Stimulated activated CD8-positive, alpha-beta memory T cell treated with anti-CD3 and anti-CD28 coated beads, Interleukin-4, amount 100 ng/mL, for 48 hours (primary cell): ENCODE data around the gene AMPH.
"Not testable (repeated sequence)": the region's sequence is repeated elsewhere in the genome, so short reads cannot be mapped to it uniquely, and the experiment has no call there.

Source experiments
- DNase-seq: peaks from one replicate; pipeline ENCODE4 v3.0.0-alpha.2; 2020

The AMPH gene

DNA sequence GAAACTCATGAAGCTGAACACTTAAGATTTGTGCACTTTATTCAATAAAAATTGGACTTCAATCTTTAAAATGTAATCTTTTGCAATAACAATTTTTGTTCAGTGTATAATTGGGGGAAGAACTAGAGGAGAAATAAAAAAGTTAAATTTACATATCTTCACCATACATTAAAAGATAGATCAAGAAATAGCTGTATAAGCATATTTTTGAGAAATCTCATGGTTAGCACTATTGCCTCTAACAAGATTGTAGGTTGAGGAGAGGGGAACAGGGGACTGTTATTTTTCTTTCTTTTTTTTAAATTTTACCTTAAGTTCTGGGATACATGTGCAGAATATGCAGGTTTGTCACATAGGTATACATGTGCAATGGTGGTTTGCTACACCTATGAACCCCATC is 5.3 kb downstream of the AMPH start:
- DNase-seq, result no peak

DNA sequence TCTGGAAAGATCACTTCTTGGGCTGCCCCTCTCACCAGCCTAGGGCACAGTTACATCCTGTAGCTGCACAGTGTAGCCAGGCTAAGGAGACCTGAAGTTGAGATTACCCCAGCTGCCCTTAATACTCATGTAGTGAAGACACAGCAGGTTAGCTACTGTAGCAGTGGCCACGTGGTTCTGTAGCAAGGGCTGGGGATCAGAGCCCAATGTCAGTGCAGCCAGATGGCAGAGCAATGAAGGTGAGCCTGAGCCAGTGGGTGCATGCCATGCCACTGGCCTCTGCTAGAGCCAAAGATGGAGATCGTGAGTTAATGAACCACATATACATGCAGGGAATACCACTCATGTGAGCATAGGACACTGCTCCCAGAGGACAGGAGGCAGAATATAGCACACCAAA is 15.5 kb downstream of the AMPH start:
- no peak for DNase-seq

DNA sequence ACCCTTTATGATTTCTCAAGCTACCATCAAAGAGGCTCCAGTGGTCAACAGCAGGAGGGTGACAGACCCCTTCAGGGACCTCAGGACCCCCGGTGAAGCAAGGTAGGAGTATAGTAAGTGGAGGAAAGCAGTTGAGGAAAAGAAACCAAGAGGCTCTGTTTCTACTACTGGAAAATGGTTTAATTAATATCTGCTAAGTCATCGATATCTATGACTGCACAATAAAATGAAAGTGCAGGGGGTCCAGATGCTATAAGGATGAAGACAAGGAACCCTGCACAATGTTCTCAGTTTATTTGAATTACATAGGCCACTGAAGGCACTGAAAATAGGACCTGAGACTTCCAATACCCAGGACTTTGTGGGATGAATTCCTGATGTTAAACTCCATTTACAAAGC is 23.7 kb downstream of the AMPH start:
- no peak for DNase-seq

DNA sequence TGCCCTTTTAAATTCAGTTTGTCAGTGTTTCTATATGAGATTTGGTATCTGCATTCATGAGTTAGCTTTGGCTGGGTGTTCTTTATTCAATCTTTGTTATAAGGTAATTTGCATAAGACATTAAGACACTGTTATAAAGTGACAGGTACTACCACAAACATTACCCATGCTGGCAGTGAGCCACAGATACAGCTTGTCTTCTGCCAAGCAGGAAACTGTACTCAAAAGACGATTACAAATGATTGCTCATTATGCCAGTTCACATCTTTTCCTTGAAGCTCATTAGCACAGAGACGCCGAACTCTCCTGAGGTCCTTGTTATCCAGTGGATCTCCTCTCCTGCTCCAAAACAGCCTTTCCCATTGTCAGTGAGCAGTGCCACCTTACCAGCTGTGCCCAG is 30.4 kb downstream of the AMPH start:
- DNase-seq, result no peak

DNA sequence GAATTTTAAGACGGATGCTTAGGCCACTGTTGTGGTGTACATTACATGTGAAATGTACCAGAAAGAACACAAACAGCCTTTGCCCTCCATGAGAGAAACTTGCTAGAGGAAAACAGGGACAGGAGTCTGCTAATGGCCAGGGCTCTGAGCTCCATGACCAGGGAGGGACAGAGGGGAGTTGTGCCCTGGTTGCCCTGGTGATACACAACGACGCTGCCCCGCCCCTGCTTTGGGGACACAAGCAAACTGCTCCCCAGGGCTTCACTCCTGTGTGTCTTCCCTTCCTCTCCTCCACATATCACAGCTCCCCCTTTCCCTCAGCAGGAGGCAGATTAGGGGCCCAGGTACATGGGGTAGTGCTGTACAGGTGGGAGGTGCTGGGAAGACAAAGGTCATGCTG is 36.2 kb downstream of the AMPH start:
- no peak for DNase-seq

DNA sequence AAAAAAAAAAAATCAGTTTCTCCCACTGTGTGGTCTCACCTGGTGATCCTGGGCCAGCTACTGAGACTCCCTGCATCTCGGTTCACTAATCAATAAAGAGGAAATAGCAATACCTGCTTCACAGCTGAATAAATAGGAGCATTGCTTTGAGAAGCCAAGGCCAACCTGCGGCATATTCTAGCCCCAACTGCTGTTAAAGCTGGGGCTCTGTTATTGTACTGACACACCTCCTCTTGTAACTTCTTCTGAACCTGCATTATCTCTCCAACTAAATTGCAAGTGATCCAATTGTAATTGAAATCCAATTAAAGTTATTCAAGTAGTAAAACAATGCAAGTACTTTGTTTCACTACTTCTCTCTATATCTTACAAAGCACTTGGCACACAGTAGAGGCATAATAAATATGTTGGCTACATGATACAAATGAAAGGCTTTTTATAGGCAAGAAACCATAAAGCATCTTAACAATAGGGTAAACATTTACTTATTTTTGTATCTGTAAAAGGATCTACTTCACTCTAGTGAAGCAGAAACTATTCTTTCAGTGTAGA is 38.4 kb downstream of the AMPH start:
- DNase-seq, result no peak

DNA sequence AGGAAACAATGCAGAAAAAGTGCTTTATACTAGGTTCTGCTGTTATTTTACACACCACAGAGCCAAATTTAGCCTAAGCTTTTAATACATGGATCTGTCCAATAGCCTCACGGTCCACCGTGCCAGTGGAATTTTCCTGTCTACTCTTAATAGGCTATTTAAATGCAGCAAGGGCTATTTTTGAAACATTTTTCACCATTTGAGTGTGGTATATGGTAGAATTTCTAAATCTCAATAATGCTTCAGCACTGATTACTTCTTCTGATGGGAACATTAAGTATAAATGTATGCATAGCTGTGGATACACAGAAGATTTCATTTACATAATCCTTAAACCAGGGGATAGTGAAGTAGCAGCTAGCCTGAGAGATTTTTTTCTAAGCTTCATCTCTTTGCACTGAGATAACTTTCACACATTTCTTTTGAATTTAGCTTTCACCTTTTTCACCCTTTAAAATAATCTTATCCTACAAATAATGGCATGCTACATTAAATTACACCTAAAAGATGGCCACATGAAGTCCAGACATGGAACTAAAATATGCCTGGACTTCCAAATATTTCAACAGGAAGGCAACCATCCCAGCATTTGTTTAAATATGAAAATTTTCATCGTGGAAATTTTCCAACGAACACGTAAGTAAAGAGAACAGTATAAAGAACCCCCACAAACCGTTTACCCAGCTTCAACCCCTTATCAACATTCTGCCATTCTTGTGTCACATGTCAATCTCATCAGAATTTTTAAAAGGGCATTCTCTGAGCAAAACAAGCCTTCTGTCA is 45.4 kb downstream of the AMPH start:
- no peak for DNase-seq

DNA sequence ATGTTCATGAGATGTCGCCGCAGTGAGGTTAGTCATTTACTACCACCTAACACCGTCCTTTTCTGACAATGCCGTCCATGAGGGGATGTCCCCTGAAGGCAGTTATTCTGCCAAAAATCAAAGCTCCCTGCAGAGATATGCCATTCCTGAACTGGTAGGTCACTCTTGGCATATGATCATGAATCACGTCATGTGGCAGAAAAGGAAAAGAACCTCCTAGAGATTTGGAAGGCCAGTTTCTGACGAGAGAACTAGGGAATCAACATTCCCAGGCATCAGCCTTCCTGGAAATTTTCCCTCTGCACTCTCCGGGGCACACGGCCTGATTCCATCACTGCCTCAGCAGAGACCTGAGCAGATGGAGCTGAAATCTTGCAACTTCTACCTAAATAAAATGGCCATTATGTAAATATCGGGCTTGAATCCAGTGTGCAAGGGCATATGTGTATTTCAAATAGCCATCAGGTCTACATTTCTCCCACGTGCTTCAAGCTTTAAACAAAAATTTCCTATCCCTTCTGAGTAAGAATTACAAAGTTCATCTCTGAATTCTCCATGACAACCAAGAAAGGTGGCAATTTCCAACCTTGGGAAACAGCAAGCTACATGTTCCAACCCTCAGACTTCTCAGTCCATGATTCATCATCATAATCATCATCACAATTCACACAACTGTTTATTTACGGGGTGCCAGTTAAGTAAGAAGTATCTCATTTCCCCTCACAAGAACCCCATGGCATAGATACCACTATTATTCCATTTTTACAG is 46.5 kb downstream of the AMPH start:
- DNase-seq, result no peak

DNA sequence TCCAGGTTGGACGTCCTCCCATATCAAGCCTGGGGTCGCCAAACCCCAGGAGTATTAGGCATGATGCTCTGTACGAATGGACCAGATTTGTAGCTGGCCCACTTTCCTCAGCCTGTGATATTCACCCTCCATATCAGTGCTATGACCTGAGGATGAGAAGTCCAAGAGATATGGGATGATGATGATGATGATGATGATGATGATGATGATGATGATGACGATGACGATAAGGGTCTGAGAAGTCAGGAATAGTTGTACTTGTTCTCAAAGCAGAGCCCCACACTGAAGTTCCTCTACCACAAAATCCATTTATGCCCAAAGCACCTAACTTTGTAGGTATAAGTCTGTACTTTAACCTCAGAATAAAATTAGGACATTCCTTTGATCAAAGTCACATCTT is 50.7 kb downstream of the AMPH start:
- DNase-seq, result no peak

DNA sequence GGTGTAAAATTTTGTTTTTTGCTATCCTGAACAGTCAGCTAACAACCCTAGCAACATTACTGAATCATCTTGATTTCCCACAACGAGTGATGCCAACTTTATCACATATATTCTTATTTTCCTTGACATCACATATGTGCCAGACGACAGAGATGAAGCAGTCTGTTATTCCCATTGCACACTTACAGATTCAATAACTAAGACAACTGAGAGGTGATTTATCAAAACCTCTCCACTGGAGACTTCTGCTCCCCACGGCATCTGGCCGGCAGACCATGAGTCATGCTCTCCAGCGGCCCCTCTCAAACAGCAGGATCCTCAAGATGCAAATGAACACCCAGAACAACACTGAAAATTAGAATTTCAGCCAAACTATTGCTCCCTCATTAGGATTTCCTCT is 57.1 kb downstream of the AMPH start:
- no peak for DNase-seq

DNA sequence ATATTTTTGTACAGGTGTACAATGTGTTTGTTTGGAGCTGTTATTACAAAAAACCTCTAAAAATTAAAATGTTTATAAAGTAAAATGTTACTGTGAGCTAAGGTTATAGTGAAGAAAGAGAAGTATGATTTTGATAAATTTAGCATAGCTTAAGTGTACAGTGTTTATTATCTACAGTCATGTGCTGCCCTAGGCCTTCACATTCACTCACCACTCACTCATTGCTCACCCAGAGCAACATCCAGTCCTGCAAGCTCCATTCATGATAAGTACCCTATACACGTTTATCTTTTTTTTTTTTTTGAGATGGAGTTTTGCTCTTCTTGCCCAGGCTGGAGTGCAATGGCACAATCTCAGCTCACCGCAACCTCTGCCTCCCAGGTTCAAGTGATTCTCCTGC is 59.6 kb downstream of the AMPH start:
- DNase-seq, result not testable (repeated sequence)

DNA sequence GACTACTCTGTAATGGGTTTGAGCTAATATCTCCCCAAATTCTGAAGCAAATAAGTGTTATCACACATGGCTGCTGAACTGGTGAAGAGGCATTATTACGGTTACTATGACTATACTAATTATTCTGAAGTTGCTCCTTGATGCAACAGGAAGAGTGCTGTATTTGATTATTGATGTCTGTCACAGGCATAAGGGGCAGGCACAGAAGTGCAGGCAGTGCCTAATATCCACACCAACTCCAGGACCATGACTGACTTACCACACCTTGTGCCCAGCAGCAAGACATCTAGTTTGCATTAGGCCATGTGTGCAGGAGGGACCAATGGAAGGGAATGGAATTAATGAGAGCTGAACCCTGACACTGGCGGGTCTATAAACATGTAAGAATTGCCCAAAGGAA is 62.7 kb downstream of the AMPH start:
- DNase-seq, result no peak

DNA sequence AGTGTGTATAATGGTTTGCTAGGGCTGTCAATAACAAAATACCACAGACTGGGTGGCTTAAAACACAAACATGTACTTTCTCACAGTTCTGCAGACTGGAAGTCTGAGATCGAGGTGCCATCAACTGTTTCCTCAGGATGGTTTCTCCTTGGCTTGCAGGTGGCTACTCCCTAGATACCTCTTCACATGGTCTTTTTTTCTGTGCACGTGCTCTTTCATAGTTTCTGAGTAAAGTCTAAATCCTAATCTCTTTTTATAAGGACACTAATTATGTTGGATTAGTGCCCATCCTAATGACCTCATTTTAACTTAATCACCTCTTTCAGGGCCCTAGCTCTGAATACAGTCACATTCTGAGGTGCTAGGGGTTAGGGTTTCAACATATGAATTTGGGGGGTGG is 65.9 kb downstream of the AMPH start:
- no peak for DNase-seq

DNA sequence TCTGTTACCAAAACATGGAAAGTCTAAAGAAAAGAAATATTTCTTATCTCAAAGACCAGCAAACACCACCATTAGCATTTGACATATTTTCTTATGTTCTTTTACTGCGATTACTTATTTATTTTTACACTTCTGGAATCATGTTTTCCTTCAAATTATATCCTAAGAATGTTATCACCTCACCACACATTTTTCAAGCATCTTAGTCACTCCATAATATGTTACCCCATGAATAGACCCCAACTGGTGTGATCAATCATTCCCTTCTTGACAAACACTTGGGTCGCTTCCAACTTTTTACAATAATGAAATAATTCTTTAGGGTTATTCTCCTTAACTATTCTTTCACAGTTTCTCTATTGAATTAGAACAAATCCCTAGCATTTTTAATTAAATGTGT is 67.4 kb downstream of the AMPH start:
- no peak for DNase-seq

DNA sequence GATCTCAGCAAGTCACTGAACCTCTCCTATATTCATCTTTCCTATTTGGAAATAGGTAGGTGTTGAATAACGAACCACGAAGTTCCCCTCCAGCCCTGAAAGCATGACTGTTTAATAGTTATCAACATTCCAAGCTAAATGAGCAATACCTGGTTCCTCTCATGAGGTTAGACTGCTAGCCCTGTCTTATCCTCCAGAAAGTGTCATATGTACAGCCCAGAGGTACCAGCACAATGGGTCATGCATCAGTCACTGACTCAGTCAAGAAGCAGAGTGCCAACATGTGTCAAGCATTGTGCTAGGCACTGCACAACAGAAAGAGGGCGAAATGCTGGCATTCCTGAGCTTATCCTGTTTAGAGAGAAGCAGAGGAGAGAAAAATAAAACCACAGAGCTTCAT is 70.0 kb downstream of the AMPH start:
- no peak for DNase-seq

DNA sequence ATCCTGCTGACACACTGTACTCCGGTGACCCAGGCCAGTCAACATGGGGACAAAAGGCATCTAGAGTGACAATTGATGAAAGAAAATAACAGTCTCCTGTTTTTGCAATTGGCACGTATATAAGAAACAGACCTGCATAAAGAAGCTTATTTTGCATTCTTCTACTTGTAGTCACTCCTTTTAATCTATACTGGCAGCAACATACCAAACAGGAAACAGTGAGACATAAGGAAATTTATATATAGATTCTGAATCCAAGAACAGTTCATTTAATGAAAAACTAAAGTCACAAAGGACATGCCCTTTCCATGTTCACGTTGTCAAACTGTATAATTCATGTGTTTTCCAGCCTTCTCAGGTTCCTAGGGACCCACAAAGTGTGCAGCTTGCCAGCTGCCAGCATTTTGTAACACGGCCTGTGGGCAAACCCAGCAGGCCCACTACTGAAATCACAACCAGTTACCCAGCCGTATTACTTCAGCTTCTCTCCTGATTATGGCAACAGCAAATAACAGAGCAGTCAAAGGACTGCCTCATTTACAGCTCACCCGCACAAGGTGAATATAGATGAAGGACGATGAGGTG is 72.3 kb downstream of the AMPH start:
- no peak for DNase-seq

DNA sequence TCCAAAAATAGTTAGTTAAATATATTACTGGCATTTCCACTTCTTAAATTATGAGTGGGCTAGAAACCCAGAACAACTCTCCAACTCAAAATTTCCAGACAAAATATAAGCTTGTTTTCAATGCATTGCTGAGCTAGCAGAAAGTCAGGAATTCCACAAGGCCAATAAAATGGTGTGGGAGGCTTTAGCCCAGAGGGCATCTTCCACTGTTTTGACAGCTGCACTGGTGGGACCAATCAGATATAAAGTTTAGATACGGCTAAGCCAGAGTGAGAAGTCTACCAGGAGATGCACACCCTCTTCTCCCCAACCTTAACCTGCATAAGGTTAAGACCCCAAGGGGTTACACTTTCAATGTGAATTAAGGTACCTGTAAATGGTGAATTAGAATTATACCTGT is 76.6 kb downstream of the AMPH start:
- DNase-seq, result no peak

DNA sequence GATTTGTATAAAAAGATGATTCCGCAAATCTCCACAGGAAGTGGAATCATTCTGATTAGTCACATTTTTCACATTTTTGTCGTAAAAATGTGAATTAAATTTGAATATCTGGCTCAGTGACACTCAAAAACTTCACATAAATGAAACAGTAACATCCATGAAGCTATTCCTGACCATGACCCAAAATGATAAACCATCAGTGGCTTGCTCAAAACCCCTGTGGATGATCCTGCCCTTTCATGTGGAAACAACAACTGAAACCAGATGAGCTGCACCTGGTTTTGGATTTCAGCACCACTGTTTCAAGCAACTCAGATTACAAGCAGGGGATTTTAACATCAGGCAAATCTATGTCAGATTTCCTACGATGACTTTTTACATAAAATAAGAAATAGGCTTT is 80.3 kb downstream of the AMPH start:
- no peak for DNase-seq

DNA sequence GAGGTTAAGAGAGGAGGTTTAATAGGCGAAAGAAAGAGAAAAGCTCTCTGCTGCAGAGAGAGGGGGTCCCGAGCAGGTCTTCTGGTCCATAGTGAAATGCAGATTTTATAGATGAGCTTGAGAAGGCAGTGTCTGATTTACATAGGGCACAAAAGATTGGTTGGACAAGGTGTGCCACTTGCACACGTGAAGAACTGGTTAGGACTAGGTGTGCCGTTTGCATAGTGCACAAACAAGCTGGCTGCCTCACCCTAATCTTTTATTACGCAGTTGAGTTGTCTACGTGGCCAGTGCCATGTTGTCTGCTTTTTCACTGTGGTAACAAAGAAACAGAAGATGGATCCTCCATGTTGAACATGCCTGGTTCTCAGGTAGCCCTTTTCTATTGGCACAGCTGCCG is 82.6 kb downstream of the AMPH start:
- no peak for DNase-seq

DNA sequence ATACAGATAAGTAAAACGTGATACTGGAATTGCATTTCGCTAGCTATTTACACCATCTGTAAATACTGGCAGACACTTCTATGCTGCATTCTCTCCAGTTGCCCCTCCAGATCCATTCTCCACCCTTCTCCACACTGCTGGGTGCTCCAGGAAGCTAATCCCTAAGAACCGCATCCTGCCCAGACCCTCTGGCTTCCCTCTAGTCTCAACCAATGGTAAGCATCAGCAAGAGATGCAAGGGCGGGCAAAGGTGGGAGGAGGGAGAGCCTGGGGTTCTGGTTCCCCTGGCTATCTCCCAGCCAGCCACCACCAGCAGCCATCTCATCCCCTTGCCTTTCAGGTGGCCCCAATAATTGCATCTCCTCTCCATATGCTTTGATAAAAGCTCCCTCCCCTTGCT is 84.4 kb downstream of the AMPH start:
- no peak for DNase-seq

DNA sequence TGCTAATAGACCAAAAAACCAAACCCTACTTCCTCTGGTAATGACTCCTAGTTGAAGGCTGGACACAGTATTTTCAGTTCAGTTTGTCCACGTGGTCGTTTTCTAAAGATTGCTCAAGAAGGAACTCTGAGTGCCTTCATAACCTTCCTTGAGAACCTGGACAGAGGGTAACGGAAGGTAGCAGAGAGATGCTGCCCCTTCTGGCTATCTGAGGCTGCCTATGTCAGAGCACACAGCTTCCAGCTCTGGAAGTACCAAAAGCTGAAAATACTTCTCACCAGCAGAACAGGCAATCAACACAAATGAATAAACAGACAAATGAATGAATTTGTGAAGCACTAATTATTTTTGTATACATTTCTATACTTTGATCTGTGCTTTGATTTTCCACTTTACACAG is 85.2 kb downstream of the AMPH start:
- DNase-seq, result no peak

DNA sequence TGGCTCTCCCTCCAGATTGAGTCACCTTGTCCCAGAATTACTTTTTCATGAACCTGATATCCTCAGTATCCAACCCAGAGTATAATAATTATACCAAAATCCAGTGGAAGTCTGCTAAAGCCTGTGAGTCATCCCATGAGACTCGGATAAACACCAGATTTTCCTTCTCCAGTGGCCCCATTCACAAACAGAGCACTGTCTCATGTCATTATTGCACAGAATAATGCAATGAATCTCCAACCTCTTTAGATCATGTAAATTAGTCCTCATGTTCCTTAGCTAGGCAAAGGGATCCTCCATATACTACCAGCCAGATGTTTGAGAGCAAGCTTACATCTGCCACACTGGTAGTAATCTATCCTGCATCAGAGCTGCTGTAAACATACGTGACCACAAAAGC is 89.0 kb downstream of the AMPH start:
- DNase-seq, result no peak

DNA sequence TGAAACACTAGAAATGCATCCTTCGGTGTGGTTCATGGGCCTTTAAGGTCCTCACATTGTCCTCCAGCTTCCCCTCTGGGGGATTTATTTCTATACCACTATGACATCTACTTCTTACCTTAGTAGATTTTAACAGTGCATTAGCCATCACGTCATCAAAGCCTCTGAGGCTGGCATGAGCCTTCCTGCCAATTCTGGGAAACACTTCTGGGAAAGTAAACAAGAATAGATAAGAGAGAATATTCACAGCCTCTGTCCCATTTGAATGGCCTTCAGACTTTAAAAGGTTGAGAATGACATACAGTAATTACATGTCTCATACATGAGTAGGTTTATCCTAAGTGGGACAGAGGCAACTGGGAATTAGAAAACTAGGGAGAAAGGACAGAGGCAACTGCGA is 89.7 kb downstream of the AMPH start:
- no peak for DNase-seq

DNA sequence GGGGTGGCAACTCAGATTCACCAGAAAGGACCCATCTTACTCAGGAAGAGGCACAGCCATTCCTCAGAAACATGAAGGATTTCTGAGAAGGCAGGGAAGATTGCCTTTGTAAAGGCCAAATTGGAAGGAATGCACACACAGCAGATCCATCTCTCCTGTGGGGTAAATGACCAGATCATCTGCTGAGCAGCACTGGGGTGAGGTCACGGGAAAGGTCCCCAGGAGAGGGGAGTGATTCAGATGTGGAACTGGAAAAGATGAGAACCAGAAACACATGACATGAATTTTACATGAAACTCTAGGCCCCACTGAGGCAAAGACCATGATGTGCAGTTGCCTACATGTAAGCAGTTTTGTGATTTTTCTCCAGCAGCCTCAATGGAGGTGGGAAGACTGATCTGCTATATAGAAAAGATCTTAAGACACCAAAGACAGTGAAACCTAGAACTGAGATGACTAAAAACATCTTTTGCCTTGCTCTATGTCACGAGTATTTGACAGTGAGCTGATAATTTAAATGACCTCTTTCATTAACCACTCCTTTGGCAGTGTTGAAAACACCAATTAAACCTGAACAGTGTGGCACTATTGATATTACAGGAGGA is 91.6 kb downstream of the AMPH start:
- no peak for DNase-seq
